GM23338 (cell line): ENCODE results near the gene THRB. TPM values are rescaled to one million over a fixed set of nuclear protein-coding genes. Genes with fewer than 3 reads are reported as not detected.

Source experiments
- ATAC-seq: fragments of 200-7000 bp; cut with Tn5 transposase; 3 replicates; pipeline ENCODE4 v1.9.1; 2020
- DNase-seq: peaks from one replicate; pipeline ENCODE4 v3.0.0-alpha.2; 2015; ENCODE audit warnings: low spot score
- H2AFZ ChIP-seq: fragments of 200-600 bp; sonication (generic); 2 replicates; pipeline ENCODE4 v1.8.0; 2016; ENCODE audit warnings: antibody characterized with exemption, mild to moderate bottlenecking, moderate library complexity
- H3F3A ChIP-seq: fragments of 200-600 bp; sonication (generic); replicated peaks from 2 replicates; pipeline ENCODE4 v1.8.0; 2017; ENCODE audit warnings: antibody characterized with exemption, mixed run types, low read depth
- H3K27ac ChIP-seq: fragments of 200-600 bp; sonication (generic); 2 replicates; pipeline ENCODE4 v1.6.1; 2016; ENCODE audit warnings: low read depth
- H3K27me3 ChIP-seq: fragments of 200-600 bp; sonication (generic); 2 replicates; pipeline ENCODE4 v1.8.0; 2016; ENCODE audit warnings: mild to moderate bottlenecking, mixed run types, moderate library complexity; ENCODE audit not compliant: insufficient read depth
- H3K36me3 ChIP-seq: fragments of 200-600 bp; sonication (generic); 2 replicates; pipeline ENCODE4 v1.8.0; 2016; ENCODE audit warnings: mild to moderate bottlenecking; ENCODE audit not compliant: insufficient read depth
- H3K4me1 ChIP-seq: fragments of 200-600 bp; sonication (generic); 2 replicates; pipeline ENCODE4 v1.8.0; 2016; ENCODE audit warnings: mild to moderate bottlenecking, moderate library complexity; ENCODE audit not compliant: insufficient read depth
- H3K4me2 ChIP-seq: fragments of 200-600 bp; sonication (generic); 2 replicates; pipeline ENCODE4 v1.7.1; 2017; ENCODE audit warnings: mixed run types
- H3K4me3 ChIP-seq: fragments of 200-600 bp; sonication (generic); 2 replicates; pipeline ENCODE4 v1.6.1; 2016; ENCODE audit warnings: mixed run types
- H3K79me2 ChIP-seq: fragments of 200-600 bp; sonication (generic); replicated peaks from 2 replicates; pipeline ENCODE4 v1.8.0; 2017; ENCODE audit warnings: mild to moderate bottlenecking; ENCODE audit not compliant: insufficient read depth
- H3K9me2 ChIP-seq: fragments of 200-600 bp; sonication (generic); 2 replicates; pipeline ENCODE4 v1.8.0; 2017; ENCODE audit not compliant: insufficient read depth
- H4K20me1 ChIP-seq: fragments of 200-600 bp; sonication (generic); replicated peaks from 2 replicates; pipeline ENCODE4 v1.8.0; 2017; ENCODE audit warnings: mild to moderate bottlenecking; ENCODE audit not compliant: insufficient read depth
- H3K27ac Mint-ChIP-seq: 2 replicates; pipeline ENCODE4 v1.8.0; 2020; ENCODE audit warnings: inconsistent platforms, mild to moderate bottlenecking, moderate library complexity, mixed read lengths
- H3K27me3 Mint-ChIP-seq: 3 replicates; pipeline ENCODE4 v1.8.0; 2022; ENCODE audit warnings: low read depth, mild to moderate bottlenecking, moderate library complexity, mixed read lengths, inconsistent platforms; ENCODE audit not compliant: insufficient read depth, poor library complexity
- H3K36me3 Mint-ChIP-seq: 3 replicates; pipeline ENCODE4 v1.8.0; 2021; ENCODE audit warnings: low read depth, mild to moderate bottlenecking, inconsistent platforms, moderate library complexity, mixed read lengths
- H3K4me1 Mint-ChIP-seq: 3 replicates; pipeline ENCODE4 v1.8.0; 2020; ENCODE audit warnings: mild to moderate bottlenecking, inconsistent platforms, mixed read lengths
- H3K4me3 Mint-ChIP-seq: 3 replicates; pipeline ENCODE4 v1.8.0; 2021; ENCODE audit warnings: moderate library complexity, mild to moderate bottlenecking, inconsistent platforms, mixed read lengths
- H3K9me3 Mint-ChIP-seq: 3 replicates; pipeline ENCODE4 v1.8.0; 2020; ENCODE audit warnings: moderate library complexity, mild to moderate bottlenecking, inconsistent platforms, mixed read lengths
- CREB1 ChIP-seq: fragments of 250-450 bp; sonication (Bioruptor Pico); IDR thresholded peaks from 2 replicates; pipeline ENCODE4 v1.5.0; 2020; ENCODE audit warnings: low read depth, mild to moderate bottlenecking, moderate library complexity
- CTCF ChIP-seq, 2 experiments: fragments of 200-600 bp in 1 of 2; sonication (generic) in 1 of 2; conservative IDR thresholded peaks; 2 replicates each; pipeline versions ENCODE4 v1.5.1 to v1.6.1; 2016 to 2017; ENCODE audit warnings: antibody characterized with exemption in 2 of 2, low read depth in 2 of 2, mild to moderate bottlenecking in 2 of 2, moderate library complexity in 1 of 2
- EZH2 ChIP-seq: fragments of 200-600 bp; sonication (generic); IDR thresholded peaks from one replicate; pipeline ENCODE4 v1.8.0; 2017; ENCODE audit warnings: antibody characterized with exemption, mild to moderate bottlenecking, low read depth; ENCODE audit not compliant: unreplicated experiment
- JUNB ChIP-seq: IDR thresholded peaks from one replicate; pipeline ENCODE4 v1.6.1; 2016; ENCODE audit warnings: antibody characterized with exemption; ENCODE audit not compliant: unreplicated experiment
- REST ChIP-seq: IDR thresholded peaks from one replicate; pipeline ENCODE4 v1.6.1; 2018; ENCODE audit warnings: antibody characterized with exemption; ENCODE audit not compliant: unreplicated experiment
- STAT1 ChIP-seq: IDR thresholded peaks from one replicate; pipeline ENCODE4 v1.6.1; 2016; ENCODE audit warnings: antibody characterized with exemption; ENCODE audit not compliant: unreplicated experiment
- ZNF114 ChIP-seq: fragments of 250-450 bp; sonication (Bioruptor Pico); IDR thresholded peaks from 2 replicates; pipeline ENCODE4 v1.5.0; 2020; ENCODE audit warnings: mild to moderate bottlenecking, moderate library complexity
- ZNF331 ChIP-seq: fragments of 250-450 bp; sonication (Bioruptor Pico); IDR thresholded peaks from 2 replicates; pipeline ENCODE4 v1.5.0; 2020; ENCODE audit warnings: low read depth, mild to moderate bottlenecking, moderate library complexity
- ZNF462 ChIP-seq: fragments of 250-450 bp; sonication (Bioruptor Pico); IDR thresholded peaks from 2 replicates; pipeline ENCODE4 v1.5.0; 2020; ENCODE audit warnings: mild to moderate bottlenecking, moderate library complexity
- polyA plus RNA-seq: library from polyadenylated mRNA; unstranded; fragments of >200 nt; fragmentation: Nextera tagmentation; extraction: Ambion mirVana; gene quantifications from 2 replicates; pipeline ENCODE4 v1.2.1, GENCODE V29; 2016
- total RNA-seq: library from RNA; depleted of rRNA; stranded (reverse); fragments of >200 nt; shearing (Covaris generic); gene quantifications from 2 replicates; pipeline ENCODE4 v1.2.3, GENCODE V29; 2014

Gene THRB
- total and polyA plus RNA-seq, 2 experiments from 2014 or later: 1.7 to 3.2 TPM

- no peaks in the 10 kb centered on the region for H3K4me1 Mint-ChIP-seq
- no peaks in the 10 kb centered on the region for H3F3A ChIP-seq
- H3K27ac ChIP-seq: no peak overlapping the region
- H3K4me3 ChIP-seq: no peak overlapping the region
- no peaks in the 10 kb centered on the region for H3K27me3 ChIP-seq
- H3K79me2 ChIP-seq: no peaks in the 10 kb centered on the region
- peak; percentile 52 for DNase-seq
- H3K4me2 ChIP-seq: no peak overlapping the region
- H3K9me2 ChIP-seq: peaks cover 5% of the 10 kb centered on the region; the same call in 1 of the 2 replicates
- peaks cover 2% of the 10 kb centered on the region for H3K27me3 Mint-ChIP-seq
- H3K27ac Mint-ChIP-seq: no peak overlapping the region
- no peaks in the 10 kb centered on the region for H3K9me3 Mint-ChIP-seq
- no peak overlapping the region for H3K4me3 Mint-ChIP-seq
- H3K36me3 ChIP-seq: no peaks in the 10 kb centered on the region
- H3K4me1 ChIP-seq: no peaks in the 10 kb centered on the region
- TF ChIP-seq CREB1 (CRISPR knock-in tag): no peak
- TF ChIP-seq ZNF114 (CRISPR knock-in tag): no peak
- TF ChIP-seq CTCF (conservative IDR thresholded peaks at IDR 0.05; ENCODE audit: low read depth in 2 of 2): peak; percentile 61 to 65
- no peak for ATAC-seq
- H2AFZ ChIP-seq: no peak overlapping the region
- H4K20me1 ChIP-seq: no peaks in the 10 kb centered on the region
- H3K36me3 Mint-ChIP-seq: no peaks in the 10 kb centered on the region
Observed at GRCh38 chr3:24069045-24069444, 425.6 kb downstream of the THRB start.

- H3K27ac Mint-ChIP-seq: no peak overlapping the region
- Histone ChIP-seq H4K20me1 (no peaks in the 10 kb centered on the region), H2AFZ (no peak overlapping the region), H3K79me2 (no peaks in the 10 kb centered on the region), H3F3A (no peaks in the 10 kb centered on the region), H3K27me3 (no peaks in the 10 kb centered on the region), H3K4me2 (no peak overlapping the region), H3K4me3 (no peak overlapping the region), H3K9me2 (peaks cover 5% of the 10 kb centered on the region; the same call in 1 of the 2 replicates), H3K27ac (no peak overlapping the region), H3K36me3 (no peaks in the 10 kb centered on the region), H3K4me1 (no peaks in the 10 kb centered on the region)
- peaks cover 2% of the 10 kb centered on the region for H3K27me3 Mint-ChIP-seq
- H3K4me3 Mint-ChIP-seq: no peak overlapping the region
- no peaks in the 10 kb centered on the region for H3K36me3 Mint-ChIP-seq
- no peaks in the 10 kb centered on the region for H3K9me3 Mint-ChIP-seq
- DNase-seq: no peak
- no peaks in the 10 kb centered on the region for H3K4me1 Mint-ChIP-seq
- no peak for ATAC-seq
- no peak for TF ChIP-seq CREB1 (CRISPR knock-in tag)
- TF ChIP-seq JUNB: no peak
- no peak for TF ChIP-seq REST
- no peak for TF ChIP-seq ZNF331 (CRISPR knock-in tag)
- TF ChIP-seq ZNF114 (CRISPR knock-in tag): no peak
- TF ChIP-seq STAT1: no peak
- no peak for TF ChIP-seq ZNF462 (CRISPR knock-in tag)
- TF ChIP-seq EZH2: no peak
Observed at GRCh38 chr3:24067483-24067882, 427.2 kb downstream of the THRB start.
